GM21717 (cell line): ENCODE results near the gene EPHA1.

Source experiments
- ATAC-seq: cut with Tn5 transposase; IDR thresholded peaks from one replicate; pipeline ENCODE4 v1.9.1; 2021; ENCODE audit warnings: mild to moderate bottlenecking, moderate library complexity; ENCODE audit not compliant: unreplicated experiment

EPHA1 gene

DNA sequence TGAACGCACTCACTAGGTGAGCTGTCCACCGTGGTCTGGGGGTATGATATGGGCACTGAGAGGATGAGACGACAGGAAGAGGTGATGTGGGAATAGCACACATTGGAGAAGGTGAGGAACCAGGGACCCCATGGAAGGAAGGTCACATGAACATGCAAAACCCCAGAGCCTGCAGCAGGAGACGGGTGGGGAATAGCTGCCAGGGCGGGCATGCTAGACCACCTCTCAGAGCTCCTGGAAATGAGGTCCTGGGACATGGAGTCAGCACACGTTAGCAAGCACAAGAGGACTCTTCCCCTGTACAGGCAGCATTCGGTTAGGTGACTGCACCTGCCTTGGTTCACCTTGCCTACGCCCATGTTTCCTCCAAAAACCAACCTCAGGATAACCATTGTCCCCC lies 54.3 kb downstream of the EPHA1 start:
- no peak for ATAC-seq

DNA sequence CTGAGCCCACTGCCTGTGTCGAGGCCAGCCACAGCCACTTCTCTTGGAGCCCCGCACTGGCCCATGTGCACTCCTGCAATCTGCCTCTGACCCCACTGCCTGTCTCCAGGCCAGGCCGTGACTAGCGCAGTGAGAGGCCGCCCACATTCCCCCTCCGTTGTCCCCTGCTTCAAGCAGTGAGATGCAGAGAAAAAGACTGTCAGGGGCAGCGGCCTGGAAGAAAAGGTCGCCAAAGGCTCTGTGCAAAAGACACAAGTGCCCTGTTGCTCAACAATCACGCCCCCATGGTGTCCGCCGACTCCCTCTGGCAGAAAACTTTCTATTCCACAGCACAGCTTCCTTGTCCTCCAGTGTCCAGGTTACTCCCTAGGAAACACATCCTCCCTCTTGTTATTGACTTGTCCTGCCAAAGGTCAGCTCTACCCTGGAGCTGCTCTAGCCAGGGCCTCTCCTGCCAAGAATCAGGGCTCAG lies 56.1 kb downstream of the EPHA1 start:
- ATAC-seq = no peak

- ATAC-seq = no peak
Observed at GRCh38 chr7:143351574-143351973, 57.1 kb downstream of the EPHA1 start.

- ATAC-seq = no peak
Observed at GRCh38 chr7:143351060-143351459, 57.6 kb downstream of the EPHA1 start.

DNA sequence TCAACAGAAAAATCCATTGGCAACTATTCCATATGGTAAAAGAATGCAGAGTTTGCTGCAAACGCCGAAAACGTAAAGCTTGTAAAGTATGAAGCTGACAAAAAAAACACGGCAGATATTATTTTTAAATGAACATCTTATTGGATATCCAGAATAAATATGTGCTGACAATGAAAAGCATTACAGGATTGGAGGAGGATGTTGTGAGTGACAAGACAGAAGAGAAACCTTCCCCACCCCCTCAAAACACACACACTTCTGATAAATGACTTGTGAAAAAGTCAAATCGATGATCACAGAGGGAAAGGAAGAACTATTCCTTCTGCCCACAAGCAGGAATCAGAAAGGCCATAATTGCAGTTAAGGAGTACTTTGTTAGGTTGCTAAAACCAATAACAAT lies 60.7 kb downstream of the EPHA1 start:
- no peak for ATAC-seq

DNA sequence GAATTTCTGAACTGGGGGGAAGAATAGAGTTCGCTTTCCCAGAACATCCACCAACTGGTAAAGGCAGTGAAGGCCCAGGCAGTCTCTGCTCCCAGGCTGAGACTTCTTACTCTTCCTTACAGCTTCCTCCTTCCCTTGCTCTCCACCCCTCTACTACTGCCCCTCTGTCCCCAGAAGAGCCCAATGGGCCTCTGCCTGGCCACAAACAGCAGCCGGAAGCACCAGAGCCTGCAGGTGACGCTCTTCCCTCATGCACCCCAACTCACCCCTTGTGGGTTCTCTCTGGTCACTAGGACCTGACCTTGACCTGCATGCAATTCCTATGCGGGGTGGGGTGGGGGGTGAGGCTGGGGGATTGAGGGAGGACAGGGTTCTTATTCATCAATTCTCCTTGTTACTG lies 62.6 kb downstream of the EPHA1 start:
- no peak for ATAC-seq

DNA sequence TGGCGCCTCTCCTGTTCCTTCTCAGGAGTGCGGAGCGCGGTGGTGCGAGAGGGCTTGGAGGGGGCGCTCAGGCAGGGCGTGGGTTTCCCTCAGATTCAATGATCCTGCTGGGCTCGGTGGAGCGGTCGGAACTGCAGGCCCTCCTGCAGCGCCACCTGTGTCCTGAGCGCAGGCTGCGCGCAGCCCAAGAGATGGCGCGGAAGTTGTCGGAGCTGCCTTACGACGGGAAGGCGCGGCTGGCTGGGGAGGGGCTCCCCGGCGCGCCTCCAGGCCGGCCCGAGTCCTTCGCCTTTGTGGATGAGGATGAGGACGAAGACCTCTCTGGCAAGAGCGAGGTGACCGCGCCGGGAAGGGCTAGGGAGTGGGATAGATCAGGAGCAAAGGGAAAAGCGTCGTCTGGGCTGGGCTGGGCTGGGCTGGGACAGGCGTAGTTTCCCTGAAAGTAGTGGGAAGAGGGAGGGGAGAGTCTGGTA lies 63.2 kb downstream of the EPHA1 start:
- peak; percentile 56 for ATAC-seq

- ATAC-seq = no peak
Observed at GRCh38 chr7:143343596-143343995, 65.1 kb downstream of the EPHA1 start.

DNA sequence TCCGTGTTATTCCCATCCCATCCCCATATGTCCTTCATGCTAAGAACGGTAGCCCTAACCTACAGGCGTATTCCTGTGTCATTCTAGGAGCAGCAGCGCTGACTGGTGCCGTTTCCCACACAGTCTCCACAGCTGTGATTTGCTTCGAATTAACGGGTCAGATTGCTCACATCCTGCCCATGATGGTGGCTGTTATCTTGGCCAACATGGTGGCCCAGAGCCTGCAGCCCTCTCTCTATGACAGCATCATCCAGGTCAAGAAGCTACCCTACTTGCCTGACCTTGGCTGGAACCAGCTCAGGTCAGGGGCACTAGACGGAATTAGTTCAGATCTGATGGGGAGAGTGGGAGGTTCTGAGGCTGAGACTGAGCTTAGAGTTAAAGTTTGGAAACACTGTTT lies 66.8 kb downstream of the EPHA1 start:
- ATAC-seq = no peak
